Measurements from ENCODE around the gene PDE4A. TPM values are rescaled to one million over a fixed set of nuclear protein-coding genes. Genes with fewer than 3 reads are reported as not detected.
"Not testable (repeated sequence)": the region's sequence is repeated elsewhere in the genome, so short reads cannot be mapped to it uniquely, and the experiment has no call there.

The PDE4A gene
- 1.7 and 1.8 TPM in 2 replicates for total RNA-seq

DNA sequence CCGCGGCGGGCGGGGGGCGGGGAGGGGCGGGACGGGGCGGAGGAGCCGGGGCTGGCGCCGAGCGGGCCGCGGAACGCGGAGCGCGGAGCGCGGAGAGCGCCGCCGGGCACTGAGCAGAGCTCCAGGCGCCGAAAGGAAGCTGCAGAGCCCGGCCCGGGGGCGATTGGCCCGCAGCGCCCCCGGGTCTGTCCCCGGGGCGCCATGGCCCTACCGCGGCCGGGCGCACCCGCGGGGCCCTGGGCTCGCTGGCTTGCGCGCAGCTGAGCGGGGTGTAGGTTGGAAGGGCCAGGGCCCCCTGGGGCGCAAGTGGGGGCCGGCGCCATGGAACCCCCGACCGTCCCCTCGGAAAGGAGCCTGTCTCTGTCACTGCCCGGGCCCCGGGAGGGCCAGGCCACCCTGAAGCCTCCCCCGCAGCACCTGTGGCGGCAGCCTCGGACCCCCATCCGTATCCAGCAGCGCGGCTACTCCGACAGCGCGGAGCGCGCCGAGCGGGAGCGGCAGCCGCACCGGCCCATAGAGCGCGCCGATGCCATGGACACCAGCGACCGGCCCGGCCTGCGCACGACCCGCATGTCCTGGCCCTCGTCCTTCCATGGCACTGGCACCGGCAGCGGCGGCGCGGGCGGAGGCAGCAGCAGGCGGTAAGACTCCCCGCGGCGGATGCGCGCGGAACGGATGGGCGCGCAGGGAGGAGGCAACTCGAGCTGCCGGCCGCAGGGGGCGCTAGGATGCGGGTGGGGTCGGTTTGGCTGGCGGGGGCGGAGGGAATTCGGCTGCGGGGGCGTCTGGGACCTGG lies at the start of gene PDE4A:
Gene PDE4A, plus strand, starts transcription at position 95 of the 796 bp plus-strand sequence. Its CDS starts 227 bp downstream, at position 322.
- no peak for DNase-seq (ENCODE audit: low read depth)
- TF ChIP-seq, protein P1, sequence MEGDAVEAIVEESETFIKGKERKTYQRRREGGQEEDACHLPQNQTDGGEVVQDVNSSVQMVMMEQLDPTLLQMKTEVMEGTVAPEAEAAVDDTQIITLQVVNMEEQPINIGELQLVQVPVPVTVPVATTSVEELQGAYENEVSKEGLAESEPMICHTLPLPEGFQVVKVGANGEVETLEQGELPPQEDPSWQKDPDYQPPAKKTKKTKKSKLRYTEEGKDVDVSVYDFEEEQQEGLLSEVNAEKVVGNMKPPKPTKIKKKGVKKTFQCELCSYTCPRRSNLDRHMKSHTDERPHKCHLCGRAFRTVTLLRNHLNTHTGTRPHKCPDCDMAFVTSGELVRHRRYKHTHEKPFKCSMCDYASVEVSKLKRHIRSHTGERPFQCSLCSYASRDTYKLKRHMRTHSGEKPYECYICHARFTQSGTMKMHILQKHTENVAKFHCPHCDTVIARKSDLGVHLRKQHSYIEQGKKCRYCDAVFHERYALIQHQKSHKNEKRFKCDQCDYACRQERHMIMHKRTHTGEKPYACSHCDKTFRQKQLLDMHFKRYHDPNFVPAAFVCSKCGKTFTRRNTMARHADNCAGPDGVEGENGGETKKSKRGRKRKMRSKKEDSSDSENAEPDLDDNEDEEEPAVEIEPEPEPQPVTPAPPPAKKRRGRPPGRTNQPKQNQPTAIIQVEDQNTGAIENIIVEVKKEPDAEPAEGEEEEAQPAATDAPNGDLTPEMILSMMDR (IDR thresholded peaks at IDR 0.05; ENCODE audit: insufficient read depth, low read length, poor library complexity, severe bottlenecking): peak; percentile 57
- Histone ChIP-seq H3K4me3 (ENCODE audit: low read depth, low read length) (peak within 1 kb of the TSS; percentile 28), H3K27me3 (ENCODE audit: control insufficient read depth, insufficient read depth, low read length) (peaks cover 86% of the 10 kb centered on the region), H3K36me3 (ENCODE audit: control insufficient read depth, insufficient read depth, low read length) (no peaks in the 10 kb centered on the region)

DNA sequence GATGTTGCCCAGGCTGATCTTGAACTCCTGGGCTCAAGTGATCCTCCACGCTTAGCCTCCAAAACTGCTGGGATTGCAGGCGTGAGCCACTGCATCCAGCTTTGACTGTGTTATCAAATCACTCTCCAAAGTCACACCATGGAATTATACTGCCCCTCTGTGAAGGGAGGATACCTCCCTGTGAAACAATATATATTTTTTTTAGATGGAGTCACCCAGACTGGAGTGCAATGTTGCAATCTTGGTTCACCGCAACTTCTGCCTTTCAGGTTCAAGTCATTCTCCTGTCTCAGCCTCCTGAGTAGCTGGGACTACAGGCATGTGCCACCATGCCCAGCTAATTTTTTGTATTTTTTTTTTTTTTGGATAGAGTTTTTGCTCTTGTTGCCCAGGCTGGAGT lies 47.6 kb upstream of the PDE4A start:
- DNase-seq (ENCODE audit: low read depth): no peak
- Histone ChIP-seq H3K36me3 (ENCODE audit: control insufficient read depth, insufficient read depth, low read length) (no peaks in the 10 kb centered on the region), H3K4me3 (ENCODE audit: low read depth, low read length) (no peak overlapping the region), H3K27me3 (ENCODE audit: control insufficient read depth, insufficient read depth, low read length) (no peaks in the 10 kb centered on the region)
- TF ChIP-seq, protein P1 (IDR thresholded peaks at IDR 0.05; ENCODE audit: insufficient read depth, low read length, poor library complexity, severe bottlenecking): no peak

DNA sequence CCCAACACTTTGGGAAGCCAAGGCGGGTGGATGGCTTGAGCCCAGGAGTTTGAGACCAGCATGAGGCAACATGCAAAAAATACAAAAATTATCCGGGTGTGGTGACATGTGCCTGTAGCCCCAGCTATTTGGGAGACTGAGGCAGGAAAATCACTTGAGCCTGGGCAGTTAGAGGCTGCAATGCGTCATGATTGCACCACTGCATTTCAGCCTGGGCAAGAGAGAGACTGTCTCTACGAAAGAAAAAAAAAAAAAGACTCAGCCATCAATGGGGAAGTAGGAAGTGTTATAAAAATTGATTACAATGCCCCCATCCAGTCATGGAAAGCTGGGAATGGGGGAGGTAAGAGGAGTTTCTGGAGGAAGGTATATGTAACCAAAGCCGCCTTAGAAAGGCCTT lies 45.4 kb upstream of the PDE4A start:
- DNase-seq (ENCODE audit: low read depth): no peak
- Histone ChIP-seq H3K4me3 (ENCODE audit: low read depth, low read length) (no peak overlapping the region), H3K36me3 (ENCODE audit: control insufficient read depth, insufficient read depth, low read length) (no peaks in the 10 kb centered on the region), H3K27me3 (ENCODE audit: control insufficient read depth, insufficient read depth, low read length) (no peaks in the 10 kb centered on the region)
- TF ChIP-seq, protein P1 (IDR thresholded peaks at IDR 0.05; ENCODE audit: insufficient read depth, low read length, poor library complexity, severe bottlenecking): no peak

DNA sequence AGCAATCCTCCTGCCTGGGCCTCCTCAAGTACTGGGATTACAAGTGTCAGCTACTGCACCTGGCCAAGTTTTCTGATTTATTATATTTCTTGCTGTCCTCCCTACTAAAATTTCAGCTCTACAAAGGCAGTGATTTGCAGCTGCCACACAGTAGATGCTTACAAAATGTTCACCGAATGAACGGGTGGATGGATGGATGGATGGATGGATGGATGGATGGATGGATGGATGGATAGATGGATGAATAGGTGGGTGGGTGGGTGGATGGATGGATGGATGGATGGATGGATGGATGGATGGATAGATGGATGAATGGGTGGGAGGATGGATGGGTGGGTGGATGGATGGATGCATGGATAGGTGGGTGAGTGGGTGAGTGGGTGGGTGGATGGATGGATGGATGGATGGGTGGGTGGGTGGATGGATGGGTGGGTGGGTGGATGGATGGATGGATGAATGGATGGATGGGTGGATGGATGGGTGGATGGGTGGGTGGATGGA lies 43.1 kb upstream of the PDE4A start:
- H3K4me3 ChIP-seq (ENCODE audit: low read depth, low read length); DNase-seq (ENCODE audit: low read depth); H3K27me3 ChIP-seq (ENCODE audit: control insufficient read depth, insufficient read depth, low read length); H3K36me3 ChIP-seq (ENCODE audit: control insufficient read depth, insufficient read depth, low read length): not testable (repeated sequence)

DNA sequence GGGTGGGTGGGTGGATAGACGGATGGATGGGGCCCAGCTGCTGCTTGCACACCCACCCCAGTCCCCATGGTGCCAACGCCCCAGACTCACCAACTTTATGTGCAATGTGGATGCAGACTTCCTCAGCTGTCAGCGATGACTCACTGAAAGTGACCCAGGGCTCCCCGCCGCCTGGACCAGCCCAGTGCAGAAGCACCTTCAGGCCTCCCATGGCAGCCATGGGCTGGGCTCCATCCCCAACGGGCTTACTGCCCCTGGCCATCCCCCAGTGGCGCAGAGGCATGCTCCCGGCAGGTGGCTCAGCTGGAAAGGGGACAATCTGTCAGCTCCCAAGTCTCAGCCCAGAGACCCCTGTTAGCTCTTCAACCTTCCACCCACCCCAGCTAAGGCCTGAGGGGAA lies 42.2 kb upstream of the PDE4A start:
- Histone ChIP-seq H3K4me3 (ENCODE audit: low read depth, low read length) (no peak overlapping the region), H3K27me3 (ENCODE audit: control insufficient read depth, insufficient read depth, low read length) (no peaks in the 10 kb centered on the region), H3K36me3 (ENCODE audit: control insufficient read depth, insufficient read depth, low read length) (no peaks in the 10 kb centered on the region)
- no peak for DNase-seq (ENCODE audit: low read depth)
- TF ChIP-seq, protein P1 (IDR thresholded peaks at IDR 0.05; ENCODE audit: insufficient read depth, low read length, poor library complexity, severe bottlenecking): no peak

DNA sequence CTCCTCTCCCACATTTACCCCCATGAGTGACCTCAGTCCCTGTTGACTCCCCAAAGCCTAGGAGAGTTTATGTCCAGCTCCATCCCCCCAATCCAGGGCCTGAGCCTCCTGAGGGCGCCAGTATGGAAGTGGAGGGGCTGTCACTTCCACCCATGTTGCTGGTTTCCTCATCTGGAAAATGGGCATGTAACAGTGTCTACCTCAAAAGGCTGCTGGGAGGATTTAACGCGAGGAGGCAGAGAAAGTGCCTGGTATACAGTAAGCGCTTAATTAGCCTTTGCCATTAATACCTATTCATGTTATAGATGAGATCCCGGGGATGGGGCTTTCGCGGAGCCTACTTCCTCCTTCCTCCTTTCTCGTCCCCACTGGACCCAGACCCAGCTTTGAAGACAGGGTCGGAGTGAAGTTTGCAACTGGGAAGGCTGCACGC lies 40.4 kb upstream of the PDE4A start:
- H3K4me3 ChIP-seq (ENCODE audit: low read depth, low read length): peak overlapping the region; percentile 82
- no peak for DNase-seq (ENCODE audit: low read depth)
- no peaks in the 10 kb centered on the region for H3K27me3 ChIP-seq (ENCODE audit: control insufficient read depth, insufficient read depth, low read length)
- H3K36me3 ChIP-seq (ENCODE audit: control insufficient read depth, insufficient read depth, low read length): no peaks in the 10 kb centered on the region
- TF ChIP-seq, protein P1 (IDR thresholded peaks at IDR 0.05; ENCODE audit: insufficient read depth, low read length, poor library complexity, severe bottlenecking): no peak
